Hematopoietic multipotent progenitor cell treated with erythropoietin and hydrocortisone succinate and interleukin-3 and kit ligand, for 8 days (in vitro differentiated cells): ENCODE results near the gene CCNK.
A peak's percentile ranks its signal among the peaks of the same experiment; 100 is the strongest.

ENCODE experiments used
- DNase-seq: peaks from one replicate; pipeline ENCODE4 v3.0.0-alpha.2; 2015

CCNK gene

DNA sequence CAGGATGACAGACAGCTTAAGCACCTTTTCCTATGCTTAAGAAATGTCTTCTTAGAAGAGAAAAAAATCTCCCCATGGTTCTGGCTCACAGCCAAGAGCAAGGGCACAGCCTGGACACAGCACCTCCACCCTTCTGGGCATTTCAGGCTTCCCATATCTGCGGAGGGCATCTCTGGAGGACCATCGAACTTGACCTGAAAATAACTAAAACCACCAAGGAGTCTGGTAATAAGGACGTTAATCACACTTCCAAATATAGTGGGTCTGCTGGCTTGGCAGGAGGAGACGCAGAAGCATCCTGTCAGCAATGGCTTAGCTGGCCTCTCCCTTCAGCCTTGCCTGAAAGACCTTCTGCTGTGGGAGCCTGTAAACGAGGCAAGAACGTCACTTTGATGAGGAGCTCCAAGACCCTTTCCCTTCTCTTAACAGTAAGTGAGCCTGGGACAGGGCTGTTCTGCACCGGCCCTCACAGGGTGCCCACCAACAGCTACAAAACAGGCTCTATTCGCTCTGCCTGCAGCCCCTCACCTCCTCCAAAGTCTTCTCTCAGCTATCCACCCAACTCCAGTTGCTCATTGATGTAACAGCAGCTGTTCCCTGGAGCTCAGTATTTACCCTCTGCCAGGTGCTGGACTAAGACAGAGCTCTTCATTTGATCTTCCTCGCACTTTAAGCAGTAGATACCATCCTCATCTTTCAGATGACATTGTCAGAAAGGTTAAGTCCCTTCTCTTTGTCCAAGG, 13.7 kb upstream of the CCNK start:
- DNase-seq = peak; percentile 34

DNA sequence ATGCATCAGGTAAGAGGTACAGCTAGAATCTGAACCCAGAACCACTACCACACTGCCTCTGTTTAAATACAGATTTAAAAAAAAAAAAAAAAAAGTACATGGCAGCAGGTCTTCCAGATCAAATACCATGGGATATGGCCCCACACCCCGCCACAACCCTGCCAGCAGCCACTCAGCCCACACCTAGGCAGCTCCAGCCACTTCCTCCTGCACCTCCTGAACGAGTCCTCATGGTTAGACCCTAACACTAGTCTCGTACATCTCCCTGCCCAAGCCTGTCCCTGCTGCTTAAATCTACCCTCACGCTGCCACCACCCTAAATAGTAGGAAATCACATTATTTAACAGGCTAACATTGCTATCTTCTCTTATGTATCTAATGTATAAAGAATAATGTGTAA, 13.1 kb upstream of the CCNK start:
- no peak for DNase-seq

DNA sequence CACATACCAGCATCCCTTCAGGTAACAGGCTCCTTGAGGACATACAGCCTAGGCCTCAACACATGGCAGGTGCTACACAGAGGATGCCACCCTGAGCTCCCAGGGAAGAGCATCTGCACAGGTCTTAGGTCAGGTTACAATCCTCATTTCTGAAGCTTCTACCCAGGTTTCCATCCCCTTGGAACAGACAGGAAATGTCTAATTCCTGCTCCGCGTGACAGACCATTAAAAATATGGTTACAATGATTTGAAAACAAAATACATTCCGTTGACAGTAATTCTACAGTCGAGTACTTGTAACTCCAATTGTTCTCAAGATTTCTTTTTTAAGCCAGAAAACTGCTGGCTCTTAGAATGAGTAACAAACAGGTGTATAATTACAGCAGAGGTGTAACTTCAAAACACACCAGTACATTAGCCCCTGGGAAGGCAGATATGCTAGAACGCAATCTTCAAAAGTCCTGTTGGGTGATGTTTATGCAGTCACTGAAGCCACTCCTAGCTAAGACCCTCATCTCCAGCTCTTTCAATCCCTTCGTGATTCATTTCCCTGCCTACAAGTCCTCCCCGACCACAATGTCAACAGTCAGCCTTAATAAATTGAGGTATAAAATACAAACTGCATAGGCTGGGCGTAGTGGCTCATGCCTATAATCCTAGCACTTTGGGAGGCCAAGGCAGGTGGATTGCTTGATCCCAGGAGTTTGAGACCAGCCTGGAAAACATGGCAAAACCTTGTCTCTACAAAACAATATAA, 12.2 kb upstream of the CCNK start:
- no peak for DNase-seq

DNA sequence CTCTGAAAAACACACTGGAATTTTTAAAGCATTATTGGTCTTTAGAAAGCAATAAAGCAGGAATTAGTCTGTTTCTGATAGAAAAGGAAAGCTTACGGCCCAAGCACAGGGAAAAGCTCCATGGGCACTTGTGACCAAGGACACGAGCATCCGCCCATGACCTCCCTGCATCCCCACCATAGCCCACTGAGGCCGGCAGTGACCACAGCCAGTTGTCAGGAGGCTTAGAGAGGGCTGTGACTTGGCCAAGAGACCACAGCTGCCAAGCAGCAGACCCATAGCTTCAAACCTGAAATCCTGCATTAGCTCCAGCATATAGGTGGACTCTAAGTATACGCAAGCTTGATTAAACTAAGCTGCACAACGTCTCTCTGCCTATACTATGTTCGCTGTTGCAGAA, 9.5 kb upstream of the CCNK start:
- no peak for DNase-seq

DNA sequence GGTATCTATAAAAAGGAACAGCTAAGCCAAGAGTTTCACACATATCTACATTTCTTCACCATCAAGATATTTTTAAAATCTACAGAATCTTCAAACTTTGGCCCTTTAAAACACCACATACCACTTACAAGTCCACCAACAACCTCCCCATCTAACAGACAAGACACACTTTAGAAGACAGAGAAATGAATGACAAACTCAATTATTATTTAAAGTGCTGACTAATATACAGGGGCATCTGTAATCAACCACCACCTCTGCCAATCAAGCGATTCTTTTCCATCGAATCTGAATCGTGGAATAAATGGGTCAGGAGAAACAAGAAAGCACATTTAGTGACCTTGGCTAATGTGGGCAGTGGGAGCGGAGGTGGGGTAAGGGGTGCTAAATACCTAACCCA, 8.3 kb upstream of the CCNK start:
- DNase-seq = no peak

DNA sequence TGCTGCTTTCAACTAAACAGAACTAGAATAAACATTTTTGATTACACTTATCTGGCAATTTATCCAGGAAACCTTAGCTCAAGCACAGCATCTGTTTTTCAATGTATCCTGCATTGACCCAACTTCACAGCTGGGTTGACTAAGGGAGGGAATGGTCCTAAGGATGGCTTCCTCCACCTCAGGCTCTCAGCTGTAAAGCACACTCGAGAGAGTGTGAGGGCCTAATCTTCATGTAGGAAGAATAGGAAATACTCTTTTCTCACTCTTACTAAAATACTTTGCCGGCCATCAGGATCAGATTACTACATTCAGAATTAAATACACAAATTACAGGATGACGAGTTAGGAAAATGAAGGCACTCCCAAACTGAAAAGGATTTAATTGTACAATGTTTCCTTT, 7.8 kb upstream of the CCNK start:
- DNase-seq = no peak

DNA sequence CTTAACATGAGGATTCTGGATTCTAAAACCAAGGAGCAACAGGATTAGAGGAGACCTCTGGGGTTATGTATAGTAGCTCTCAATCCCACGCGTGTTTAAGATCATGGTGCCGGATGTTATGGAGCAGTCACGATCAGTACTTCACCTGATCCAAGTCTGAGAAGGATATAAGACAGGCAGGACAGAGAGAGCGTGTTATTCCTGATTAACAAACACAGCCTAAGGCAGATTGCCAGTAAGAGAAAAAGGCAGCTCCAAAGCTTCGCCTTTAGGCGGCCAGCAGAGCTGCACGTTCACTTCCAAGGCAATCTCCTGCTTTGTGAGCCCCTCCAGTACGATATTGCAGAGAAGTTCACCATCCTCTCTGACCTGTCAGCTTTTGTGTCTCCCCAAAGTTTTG, 6.0 kb upstream of the CCNK start:
- no peak for DNase-seq

DNA sequence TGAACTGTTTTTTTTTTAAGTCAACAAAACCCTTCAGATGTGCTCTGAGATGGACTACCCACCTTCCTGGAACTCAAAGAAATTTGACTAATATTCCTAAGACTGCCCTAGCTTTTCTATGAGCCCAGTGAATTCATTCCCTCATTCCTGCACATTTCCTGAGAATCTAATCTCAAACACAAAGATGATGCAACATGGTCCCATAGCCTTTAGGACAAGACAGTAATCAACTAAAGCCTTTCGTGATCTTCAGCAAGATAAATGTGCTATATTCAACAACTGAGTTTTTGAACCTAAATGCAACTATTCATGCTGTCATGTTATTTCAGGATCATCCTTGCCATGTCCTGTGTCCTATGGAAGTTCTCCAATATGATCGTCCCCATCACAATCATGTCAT, 5.5 kb upstream of the CCNK start:
- DNase-seq = no peak

DNA sequence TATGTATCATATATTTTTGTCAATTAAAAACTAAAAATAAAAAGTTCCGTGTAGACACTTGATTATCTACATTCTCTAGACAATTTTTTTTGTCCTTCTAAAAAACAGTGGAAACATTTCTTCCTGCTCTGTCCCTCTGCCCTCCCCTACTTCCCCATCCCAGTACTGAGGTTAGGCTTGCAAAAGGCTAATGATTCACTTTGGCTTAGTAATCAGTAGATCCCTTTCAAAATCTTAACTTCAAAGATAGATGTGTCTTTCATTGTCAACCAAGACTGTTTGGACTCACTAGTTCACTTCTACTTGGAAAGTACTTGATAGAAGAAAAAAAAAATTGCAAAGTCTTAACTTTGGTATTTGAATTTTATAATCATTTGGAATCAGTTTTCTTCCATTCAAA, 4.3 kb upstream of the CCNK start:
- DNase-seq = peak; percentile 21

DNA sequence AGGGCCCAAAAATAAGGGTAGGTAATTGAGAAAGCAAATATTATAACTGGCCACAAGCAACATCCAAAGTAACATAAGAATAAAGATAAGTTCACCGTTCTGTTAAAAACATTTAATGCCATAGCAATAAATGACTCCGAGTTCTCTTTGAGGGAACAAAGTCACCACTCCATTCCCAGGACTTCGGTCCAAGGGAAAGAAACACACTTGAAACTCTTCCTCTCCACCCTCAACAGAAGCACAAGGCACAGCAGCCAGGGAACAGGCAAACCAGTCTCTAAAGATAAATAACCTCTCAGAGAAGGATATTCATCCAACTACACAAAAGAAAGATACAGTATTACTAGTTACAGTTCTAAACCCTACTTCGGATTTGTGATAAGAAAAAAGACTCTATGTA, 3.1 kb upstream of the CCNK start:
- DNase-seq = no peak

DNA sequence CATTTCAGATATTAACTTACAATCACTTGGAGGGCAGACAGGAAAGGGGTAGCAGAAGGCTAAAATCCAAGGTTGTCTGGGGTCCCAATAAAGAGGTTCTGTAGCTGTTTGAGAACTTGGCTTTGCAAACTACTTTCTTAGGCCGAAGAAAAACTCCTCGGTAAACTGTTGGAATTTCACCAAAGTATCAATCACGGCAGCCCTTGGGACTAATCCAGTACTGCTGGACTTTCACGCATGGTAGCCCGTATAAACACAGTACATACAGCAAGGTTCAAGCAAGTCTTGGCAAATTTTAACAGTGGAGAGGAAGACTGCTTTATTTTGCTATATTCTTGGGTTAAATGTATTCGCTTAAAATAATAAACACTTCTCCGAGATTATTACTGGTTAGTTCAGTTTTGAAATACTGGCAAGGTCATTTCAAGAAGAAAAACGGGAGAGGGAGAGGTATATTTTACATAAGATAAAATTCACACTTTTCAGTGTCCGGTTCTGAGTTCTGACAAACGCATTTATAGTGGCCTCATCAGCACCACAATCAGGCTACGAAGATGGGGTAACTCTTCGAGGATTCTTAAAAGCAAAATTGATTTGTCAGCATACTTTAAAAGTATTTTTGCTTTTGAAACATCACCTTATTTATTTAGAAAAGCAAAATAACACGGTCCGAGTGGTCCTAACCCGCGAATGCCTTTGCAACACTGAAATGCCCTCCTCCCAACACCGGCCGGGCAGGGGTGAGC, 1.9 kb upstream of the CCNK start:
- DNase-seq = no peak

DNA sequence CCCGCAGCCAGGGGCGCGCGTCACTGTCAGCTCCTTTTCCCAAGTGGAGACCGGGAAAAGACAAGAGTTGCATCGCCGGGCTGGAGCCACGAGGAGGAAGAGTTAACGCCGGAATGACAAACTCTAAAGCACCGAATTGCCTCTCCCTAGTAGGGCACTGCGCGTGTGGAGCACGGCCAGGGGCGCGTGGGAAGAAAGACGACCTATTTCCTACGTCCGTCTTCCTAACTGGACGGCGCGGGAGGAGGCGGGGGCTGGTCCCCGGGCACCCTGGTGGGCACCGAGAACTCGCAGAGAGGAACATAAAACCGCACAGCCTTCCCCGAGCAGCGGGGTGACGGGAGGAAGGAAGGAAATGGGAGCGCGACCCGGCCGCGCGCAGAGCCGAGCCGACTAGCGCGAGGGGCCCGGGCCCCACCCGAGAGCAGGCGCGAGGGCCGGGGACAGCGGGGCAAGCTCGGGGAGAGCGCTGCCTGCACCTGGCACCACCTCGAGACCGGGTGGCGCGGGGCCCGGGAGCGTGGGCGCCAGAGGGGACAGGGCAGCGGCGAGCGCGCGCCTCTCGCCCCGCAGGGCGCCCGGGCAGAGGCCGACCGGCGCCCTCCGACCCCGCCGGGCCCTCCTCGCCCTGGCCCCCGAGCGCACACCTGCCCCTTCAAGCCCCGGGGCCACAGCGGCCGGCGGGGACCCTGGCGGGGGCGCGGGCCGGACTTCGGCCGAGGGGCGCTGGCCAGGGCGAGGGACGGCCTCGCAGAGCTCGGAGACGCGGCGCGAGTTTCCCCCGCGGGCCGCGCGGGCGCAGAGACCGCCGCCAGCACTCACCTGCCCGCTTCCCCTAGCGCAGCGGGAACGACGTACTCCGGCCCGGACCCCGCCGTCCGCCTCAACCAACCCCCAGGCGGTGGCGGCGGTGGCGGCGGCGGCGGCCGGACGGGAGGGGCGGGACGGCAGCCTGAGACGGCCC, 1.0 kb upstream of the CCNK start, which contains the start of gene SETD3:
SETD3 (minus strand) TSS at position 954 of the 964 bp plus-strand sequence. CDS start 15,054 bp downstream, outside the sequence.
- peak; percentile 29 for DNase-seq

DNA sequence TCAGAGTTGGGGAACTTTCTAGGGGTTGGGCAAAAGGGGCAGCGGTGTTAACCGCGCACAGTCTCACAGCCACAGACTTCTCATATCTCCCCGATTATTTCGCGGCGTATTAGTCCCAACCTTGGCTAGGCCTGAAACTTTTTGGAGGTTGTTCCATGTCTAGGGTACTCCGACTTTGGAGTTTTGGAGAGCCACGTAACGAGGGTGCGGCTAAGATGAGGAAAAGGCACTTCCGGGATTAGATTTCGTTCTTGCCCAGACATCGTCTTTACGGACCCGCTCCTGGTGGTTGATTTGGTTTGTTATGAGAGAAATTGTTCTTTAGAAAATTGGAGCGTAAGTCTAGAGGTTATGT, 513 bp downstream of the CCNK start:
- DNase-seq = peak; percentile 45

DNA sequence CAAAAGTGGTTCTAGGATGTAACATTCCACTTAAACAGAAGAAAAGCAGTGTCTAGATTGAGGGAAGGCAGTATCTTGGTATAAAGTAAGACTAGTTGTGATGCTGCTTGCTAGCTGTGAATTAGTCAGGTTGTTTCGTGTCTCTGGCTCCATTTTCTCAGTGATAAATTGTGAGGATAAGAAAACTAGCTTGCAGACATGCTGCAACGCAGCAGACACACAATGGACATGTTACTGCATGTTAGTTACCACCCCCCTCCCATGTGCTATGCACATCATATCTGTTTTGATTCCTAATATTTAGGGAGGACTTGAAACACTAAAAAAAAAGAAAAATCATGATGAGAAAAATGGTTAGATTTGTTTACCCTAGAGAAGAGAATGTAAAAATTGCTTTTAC, 2.9 kb downstream of the CCNK start:
- DNase-seq = no peak

DNA sequence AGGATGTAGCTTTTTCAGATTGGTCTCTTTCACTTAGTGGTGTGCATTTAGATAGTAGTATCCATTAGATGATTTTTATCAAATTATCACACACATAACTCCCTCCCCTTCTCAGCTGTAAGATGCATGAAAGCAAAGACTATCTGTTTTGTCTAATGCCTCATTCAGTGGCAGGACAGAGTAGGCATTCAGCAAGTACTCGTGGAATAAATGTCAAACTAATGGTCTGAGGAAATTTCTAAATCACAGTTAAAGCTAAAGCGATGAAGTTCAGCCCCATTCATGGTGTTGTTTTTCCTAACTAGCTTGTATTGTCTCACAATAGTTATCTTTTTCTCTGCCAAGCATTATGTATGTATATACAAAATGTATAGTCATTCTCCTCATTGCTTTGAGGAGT, 16.1 kb downstream of the CCNK start:
- no peak for DNase-seq

DNA sequence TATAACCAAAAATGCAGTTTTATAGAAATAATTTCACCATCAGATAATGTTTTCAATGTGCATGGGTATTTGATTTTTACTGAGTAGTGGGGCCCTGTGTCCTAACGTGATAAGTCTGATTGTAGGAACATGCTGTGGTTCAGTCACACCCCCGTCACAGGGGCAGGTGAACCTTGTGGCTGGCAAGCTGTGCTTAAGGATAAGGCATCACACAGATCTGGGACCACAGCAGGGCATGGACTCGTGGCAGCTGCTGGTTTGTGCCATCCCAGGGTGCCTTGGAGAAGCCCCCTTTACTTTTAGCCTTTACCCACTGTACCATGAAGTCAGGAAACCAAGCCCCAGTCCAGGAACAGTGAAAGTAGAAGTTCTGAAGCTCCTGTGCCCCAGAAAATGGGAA, 16.7 kb downstream of the CCNK start:
- DNase-seq = peak; percentile 21

DNA sequence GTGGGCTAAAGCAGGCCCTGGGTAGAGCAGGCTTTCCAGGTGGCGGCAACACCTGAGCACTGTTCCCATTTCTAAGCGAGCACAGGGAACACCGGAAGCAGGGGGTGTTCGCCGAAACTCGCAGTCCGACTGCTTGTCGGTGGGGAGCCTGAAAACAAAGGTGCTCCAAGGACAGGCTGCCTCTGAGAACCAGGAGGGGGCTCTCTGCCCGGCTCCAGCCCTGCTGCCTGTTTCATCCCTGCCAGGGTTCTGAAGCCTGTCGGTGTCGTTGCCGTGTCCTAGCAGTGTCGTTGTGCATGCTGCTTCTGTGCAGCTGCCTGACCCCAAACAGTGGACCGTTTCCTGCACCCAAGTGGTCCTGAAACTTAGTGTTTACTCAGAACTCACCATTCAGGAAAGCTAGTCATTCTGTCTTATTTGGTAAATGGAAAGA, 21.8 kb downstream of the CCNK start:
- DNase-seq = no peak

DNA sequence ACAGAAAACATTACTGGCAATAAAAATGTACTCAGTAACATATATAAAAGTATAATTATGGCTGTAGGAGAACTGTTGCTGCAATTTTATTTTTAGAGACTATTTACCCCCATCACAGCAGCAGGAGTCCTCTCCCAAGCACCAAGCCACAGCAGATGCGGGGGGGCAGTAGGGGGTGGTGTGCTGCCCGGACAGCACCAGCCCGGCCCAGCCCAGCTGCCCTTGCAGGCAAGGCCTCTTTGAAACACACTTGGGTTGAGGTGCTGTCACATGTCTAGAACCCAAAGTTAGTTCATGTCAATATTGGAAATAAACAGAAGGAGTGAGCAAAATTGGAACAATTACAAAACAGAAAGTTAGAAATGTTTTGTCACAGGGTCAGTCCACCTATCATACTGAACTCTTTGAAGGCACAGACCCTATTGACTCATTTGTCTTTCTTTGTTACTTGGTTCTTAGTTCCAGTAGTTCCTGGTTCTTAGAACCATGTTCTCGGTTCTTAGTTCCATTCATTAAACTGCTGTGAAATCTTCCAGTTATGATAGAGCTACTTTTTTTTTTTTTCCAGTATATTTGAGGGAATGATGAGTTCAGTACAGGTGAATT, 22.7 kb downstream of the CCNK start:
- no peak for DNase-seq

DNA sequence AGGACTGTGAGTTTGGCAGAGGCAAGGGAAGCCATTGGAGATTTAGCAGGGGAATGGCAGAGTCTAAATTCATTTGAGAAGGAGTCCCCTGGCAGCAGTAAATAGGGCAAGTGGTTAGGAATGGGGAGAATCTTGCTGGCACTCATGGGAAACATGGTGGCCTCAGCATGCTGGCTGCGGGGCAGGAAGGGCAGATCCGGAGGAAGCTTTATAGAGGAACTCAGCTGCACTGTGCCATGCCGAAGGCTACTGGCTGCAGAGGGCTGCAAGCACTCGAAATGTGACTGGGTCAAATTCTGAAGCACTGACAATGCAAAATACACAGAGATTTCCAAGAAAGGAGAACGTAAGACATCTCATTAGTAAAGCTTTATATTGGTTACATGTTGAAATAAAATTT, 23.9 kb downstream of the CCNK start:
- DNase-seq = no peak

DNA sequence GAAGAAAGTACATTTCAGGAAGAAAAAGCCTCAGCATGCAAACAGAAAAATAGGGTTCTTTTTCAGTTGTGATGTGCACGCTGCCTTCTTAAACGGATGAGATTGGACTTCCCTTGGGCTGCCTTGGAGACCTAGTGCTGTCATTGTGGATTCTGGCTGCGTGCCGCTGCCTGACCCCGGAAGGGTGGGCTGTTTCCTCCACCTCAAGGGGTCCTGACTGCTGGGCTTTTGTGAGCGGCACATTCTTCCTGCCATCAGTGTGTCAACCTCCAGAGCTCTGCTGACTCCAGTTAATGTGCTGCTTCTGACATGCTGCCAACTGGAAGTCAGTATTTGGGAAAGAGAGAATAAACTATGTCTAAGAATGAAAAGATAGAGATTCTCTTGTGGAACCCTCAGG, 25.1 kb downstream of the CCNK start:
- DNase-seq = no peak

DNA sequence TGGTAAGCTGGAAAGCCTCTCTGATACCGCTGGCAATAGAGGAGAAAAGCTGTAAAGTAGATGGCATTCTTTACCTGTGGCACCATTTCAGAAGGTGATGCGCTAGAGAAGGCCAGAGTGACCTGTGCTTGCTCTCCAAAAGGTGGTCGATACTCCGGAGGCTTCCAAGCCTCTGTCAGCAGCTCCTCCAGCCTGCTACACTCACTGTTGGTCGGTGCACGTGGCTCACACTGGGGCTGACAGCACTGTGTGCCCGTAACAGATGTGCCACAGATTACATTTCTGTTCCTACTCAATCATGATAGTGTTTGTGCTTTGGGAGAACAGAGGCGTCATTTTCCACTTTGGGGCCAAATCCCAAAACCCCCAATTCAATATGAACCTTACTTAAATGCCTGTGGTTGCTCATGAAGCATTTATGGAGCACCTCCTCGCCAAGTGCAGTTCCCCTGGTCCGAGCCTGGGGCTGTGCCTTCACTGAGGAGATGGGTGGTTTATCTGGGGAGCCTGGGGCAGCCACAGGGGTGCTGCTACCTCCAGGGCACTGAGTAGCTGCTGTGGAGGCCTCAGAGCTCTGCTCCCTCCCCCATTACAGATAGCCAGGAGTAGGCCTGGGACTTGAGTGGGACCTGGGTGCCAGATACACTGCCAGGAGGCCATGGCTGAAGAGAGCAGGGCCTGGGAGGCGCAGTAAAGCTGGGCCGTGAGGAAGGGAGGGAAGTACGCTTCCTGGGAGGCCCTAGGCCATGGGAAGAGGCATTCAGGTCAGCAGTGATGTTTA, 26.8 kb downstream of the CCNK start:
- no peak for DNase-seq
